Measurements from ENCODE around the gene CNPY1. TPM values are rescaled to one million over a fixed set of nuclear protein-coding genes. Genes with fewer than 3 reads are reported as not detected.
A peak's percentile ranks its signal among the peaks of the same experiment; 100 is the strongest.

The CNPY1 gene
- total RNA-seq, 2 donors from 2014 or later: not detected

- H3K36me3 Mint-ChIP-seq (ENCODE audit: low read depth): peaks cover 6% of the 10 kb centered on the region
- no peak for ATAC-seq
- peaks cover 93% of the 10 kb centered on the region for H3K27me3 Mint-ChIP-seq
- H3K27ac Mint-ChIP-seq: peak overlapping the region; percentile 49
- peaks cover 2% of the 10 kb centered on the region for H3K9me3 ChIP-seq (ENCODE audit: control insufficient read depth, low read length, poor library complexity, severe bottlenecking)
- no peak overlapping the region for H3K4me3 Mint-ChIP-seq
- no peak for DNase-seq
- peaks cover 15% of the 10 kb centered on the region for H3K4me1 Mint-ChIP-seq
Observed at GRCh38 chr7:155506854-155507337, 39.5 kb downstream of the CNPY1 start.

- Mint-ChIP-seq H3K4me3 (no peak overlapping the region), H3K27ac (no peak overlapping the region), H3K36me3 (ENCODE audit: low read depth) (peaks cover 8% of the 10 kb centered on the region), H3K4me1 (peaks cover 14% of the 10 kb centered on the region), H3K27me3 (peaks cover 95% of the 10 kb centered on the region)
- no peak for DNase-seq
- no peak for ATAC-seq
- H3K9me3 ChIP-seq (ENCODE audit: control insufficient read depth, low read length, poor library complexity, severe bottlenecking): peaks cover 2% of the 10 kb centered on the region
Observed at GRCh38 chr7:155505422-155505793, 41.0 kb downstream of the CNPY1 start.

DNA sequence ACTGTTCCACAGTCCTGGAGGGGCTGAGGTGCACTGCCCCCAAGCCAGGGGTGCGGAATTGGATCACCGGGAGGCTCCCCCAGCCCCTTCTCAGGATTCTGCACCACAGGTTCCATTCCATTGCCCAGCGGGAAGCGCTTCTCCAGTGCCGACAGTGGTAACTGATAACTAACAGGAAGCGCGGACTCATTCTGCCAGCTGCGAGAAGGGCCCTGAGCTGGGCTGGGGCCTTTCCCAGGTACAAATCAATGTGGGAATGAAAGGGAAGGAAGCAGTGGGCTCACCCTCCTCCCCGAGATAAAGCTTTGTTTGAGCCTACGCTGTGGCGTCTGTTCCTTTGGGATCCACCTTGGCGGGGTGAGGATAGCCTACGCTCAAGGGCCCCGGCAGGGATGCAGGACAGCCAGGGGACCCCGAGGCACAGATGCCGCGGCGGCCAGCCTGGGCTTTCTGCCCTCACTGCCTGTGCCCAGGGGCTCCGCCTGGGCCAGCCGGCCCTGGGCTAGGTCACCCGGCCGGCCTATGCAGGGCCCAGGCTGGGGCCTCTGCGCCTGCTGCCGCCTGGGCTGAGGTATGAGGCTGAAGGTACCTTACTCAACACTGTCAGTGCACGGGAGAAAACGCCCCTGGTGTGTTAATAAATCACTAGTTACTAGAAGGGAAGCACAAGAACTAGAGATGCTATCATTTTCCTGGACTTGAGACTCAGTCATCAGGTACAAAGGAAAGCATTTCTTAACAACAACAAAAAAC is 49.0 kb downstream of the CNPY1 start:
- H3K27ac Mint-ChIP-seq: no peak overlapping the region
- no peak for DNase-seq
- peaks cover 4% of the 10 kb centered on the region for H3K36me3 Mint-ChIP-seq (ENCODE audit: low read depth)
- no peaks in the 10 kb centered on the region for H3K9me3 ChIP-seq (ENCODE audit: control insufficient read depth, low read length, poor library complexity, severe bottlenecking)
- no peaks in the 10 kb centered on the region for H3K4me1 Mint-ChIP-seq
- no peak overlapping the region for H3K4me3 Mint-ChIP-seq
- no peak for ATAC-seq
- H3K27me3 Mint-ChIP-seq: peaks cover 58% of the 10 kb centered on the region

- H3K27me3 Mint-ChIP-seq: peaks cover 57% of the 10 kb centered on the region
Observed at GRCh38 chr7:155496267-155497005, 49.9 kb downstream of the CNPY1 start.

DNA sequence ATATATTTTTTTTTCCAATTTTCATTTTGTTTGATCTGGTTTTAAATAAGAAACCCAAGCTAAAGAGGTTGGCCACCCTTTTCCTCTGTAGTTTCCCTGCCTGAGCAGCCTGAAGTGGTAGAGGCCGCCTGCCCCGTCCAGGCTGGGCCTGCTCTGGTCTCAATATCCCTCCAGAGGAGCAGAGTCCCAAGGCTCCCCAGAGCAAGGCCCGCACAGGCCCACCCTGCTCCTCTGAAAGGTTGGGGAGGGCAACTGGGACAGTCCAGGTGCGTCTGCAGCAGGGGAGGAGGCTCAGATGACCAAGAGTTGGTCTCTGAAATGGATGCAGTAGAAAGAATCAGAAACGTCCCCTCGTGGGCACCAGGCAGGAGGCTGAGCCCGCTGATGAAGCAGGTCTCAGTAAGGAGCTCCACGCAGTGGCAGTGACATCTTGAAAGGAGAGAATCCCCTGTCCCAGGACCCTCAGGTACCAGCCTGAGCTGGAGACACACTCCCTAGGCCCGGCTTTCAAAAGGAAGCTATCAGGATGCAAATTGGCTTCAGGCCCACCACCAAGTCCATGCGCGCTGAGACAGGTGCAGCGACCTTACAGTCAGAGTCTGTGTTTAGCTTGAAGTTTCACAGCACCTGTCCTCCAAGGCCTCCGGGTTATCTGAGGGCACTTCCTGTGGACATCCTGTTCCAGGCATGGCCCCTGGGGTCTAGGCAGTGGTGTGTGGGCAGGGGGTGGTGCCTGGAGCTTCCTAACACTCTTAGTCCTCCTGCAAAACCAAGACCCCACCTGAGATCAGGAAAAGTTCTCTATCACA is 50.7 kb downstream of the CNPY1 start:
- H3K4me1 Mint-ChIP-seq: peaks cover 3% of the 10 kb centered on the region
- peaks cover 7% of the 10 kb centered on the region for H3K36me3 Mint-ChIP-seq (ENCODE audit: low read depth)
- peaks cover 49% of the 10 kb centered on the region for H3K27me3 Mint-ChIP-seq
- H3K4me3 Mint-ChIP-seq: no peak overlapping the region
- ATAC-seq (no peak), DNase-seq (no peak)
- H3K9me3 ChIP-seq (ENCODE audit: control insufficient read depth, low read length, poor library complexity, severe bottlenecking): no peaks in the 10 kb centered on the region
- no peak overlapping the region for H3K27ac Mint-ChIP-seq

More at GRCh38 chr7:155496267-155497005, 49.9 kb downstream of the CNPY1 start:
- no peak for DNase-seq
- peaks cover 4% of the 10 kb centered on the region for H3K36me3 Mint-ChIP-seq (ENCODE audit: low read depth)
- no peak for ATAC-seq
- no peak overlapping the region for H3K4me3 Mint-ChIP-seq
- H3K27ac Mint-ChIP-seq: no peak overlapping the region
- no peaks in the 10 kb centered on the region for H3K9me3 ChIP-seq (ENCODE audit: control insufficient read depth, low read length, poor library complexity, severe bottlenecking)
- H3K4me1 Mint-ChIP-seq: no peaks in the 10 kb centered on the region

DNA sequence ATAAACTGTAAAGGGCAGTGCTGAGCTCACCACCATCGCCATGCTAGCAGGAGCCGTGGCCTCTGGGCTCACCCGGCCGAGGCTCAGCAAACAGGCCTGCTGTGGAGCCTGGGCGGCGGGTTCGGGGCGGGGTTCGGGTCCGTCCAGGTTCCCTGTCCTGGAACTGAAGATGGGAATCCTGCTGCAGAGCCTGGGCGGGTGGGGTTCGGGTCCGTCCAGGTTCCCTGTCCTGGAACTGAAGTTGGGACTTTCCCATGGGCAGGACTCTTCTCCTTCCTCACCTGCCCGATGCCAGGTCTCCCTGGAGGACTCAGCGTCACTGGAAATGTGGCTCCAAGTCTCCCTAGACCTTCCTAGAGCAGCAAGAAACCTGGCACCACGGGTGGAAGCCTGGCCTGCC is 51.8 kb downstream of the CNPY1 start:
- Mint-ChIP-seq H3K4me1 (peaks cover 5% of the 10 kb centered on the region), H3K27ac (no peak overlapping the region), H3K36me3 (ENCODE audit: low read depth) (peaks cover 5% of the 10 kb centered on the region), H3K4me3 (no peak overlapping the region), H3K27me3 (peaks cover 46% of the 10 kb centered on the region)
- no peak for DNase-seq
- ATAC-seq: no peak
- no peaks in the 10 kb centered on the region for H3K9me3 ChIP-seq (ENCODE audit: control insufficient read depth, low read length, poor library complexity, severe bottlenecking)

DNA sequence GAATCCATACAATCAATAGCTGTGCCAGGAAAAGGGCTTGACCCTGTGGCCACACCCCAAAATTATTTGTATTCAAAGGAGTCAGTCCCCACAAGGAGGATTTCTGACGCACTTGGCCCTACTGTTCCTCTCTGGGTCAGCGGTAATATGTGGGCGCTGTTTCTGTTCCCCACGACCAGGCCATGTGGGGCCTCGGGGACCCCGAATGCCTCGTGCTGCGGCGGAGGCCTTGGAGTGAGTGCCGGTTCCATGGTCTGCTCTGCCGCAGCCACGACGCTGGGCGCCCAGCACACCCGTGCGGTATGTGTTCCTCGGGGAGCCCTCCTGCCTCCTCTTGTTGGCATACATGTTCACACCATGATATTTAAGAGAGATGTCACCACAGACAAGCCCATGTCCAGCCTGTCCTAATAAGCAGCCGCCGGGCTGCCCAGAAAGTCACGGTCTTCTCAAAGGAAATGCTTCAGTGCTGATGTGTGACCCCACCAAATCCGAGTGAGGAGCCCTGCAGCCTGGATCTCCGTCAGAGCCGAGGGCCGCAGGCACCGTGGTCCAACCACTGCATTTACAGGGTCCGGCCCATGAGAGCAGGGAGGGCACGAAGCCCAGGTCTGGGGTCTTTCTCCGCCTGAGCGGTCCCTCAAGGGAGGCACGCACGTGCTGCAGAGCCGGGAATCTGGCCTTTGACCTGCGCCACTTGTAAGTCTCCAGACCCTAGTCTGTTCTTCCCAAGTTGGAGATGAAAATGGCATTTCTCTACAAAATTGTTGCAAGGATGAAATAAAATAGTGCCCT is 52.4 kb downstream of the CNPY1 start:
- H3K4me1 Mint-ChIP-seq: peaks cover 5% of the 10 kb centered on the region
- H3K4me3 Mint-ChIP-seq: no peak overlapping the region
- peaks cover 46% of the 10 kb centered on the region for H3K27me3 Mint-ChIP-seq
- no peaks in the 10 kb centered on the region for H3K9me3 ChIP-seq (ENCODE audit: control insufficient read depth, low read length, poor library complexity, severe bottlenecking)
- ATAC-seq (no peak), DNase-seq (no peak)
- peaks cover 5% of the 10 kb centered on the region for H3K36me3 Mint-ChIP-seq (ENCODE audit: low read depth)
- no peak overlapping the region for H3K27ac Mint-ChIP-seq

DNA sequence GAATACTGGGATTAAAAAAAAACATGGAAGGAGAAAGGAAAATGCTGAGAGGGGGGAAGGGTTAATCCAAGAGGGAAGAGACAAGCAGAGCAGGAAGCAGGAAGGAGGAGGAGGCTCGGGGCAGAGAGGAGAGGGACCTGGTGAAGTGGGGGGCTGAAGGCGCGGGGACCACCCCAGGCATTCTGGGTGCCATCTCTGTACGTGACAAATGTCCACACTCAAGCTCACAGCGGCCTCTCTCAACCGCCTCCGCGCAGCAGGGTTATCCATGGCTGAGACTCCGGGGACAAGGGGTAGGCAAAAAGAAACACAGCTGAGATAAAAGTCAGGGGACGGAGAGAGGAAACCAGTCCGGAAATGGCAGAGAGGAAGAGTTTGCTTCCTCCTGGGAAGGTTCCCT is 54.5 kb downstream of the CNPY1 start:
- Mint-ChIP-seq H3K36me3 (ENCODE audit: low read depth) (peaks cover 8% of the 10 kb centered on the region), H3K27ac (no peak overlapping the region), H3K4me1 (peaks cover 9% of the 10 kb centered on the region), H3K4me3 (peak overlapping the region; percentile 72), H3K27me3 (peaks cover 46% of the 10 kb centered on the region)
- ATAC-seq: no peak
- H3K9me3 ChIP-seq (ENCODE audit: control insufficient read depth, low read length, poor library complexity, severe bottlenecking): no peaks in the 10 kb centered on the region
- DNase-seq: no peak

DNA sequence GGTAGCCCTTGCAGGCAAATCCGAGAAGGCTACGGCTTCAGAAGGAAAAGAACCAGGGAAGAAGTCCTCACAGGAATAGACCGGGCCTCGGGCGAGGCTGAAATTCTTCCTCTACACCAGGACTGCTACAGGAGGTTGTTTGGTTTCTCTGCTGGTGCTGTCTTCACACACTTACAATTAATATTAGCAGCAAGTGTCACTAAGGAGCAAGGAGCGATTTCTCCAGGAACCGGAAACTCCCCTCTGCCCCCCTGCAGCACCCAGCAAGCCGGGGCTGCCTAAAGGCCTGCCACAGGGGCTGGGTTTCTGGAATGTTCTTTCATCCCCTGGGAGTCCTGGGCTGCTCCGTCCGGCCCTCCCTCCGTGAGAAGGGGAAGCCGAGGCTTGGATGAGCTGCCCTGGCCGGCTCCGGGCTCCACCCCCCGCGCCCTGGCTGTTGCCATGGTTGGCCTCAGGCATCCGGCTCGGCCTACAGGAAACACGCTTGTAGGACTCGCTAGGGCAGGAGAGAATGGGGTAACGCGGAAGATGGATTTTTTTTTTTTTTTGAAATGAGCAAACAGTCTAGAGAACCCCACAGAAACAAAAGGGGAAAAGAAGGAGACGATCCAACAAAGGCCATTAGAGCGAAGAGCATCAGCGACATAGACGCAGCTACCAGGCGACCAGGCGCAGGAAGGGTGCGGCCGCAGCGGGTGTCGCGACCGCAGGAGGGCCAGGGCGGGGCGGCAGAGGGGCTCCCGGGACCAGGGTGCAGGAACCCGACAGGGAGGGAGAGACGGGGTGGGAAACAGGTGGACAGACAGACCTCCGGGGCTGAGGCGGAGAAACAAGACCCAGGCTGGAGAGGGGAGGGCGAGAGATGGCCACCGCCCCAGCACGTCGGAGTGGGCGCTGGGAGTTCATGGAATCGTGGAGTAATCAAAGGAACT is 55.4 kb downstream of the CNPY1 start:
- Mint-ChIP-seq H3K27me3 (peaks cover 45% of the 10 kb centered on the region), H3K4me3 (peak overlapping the region; percentile 72), H3K36me3 (ENCODE audit: low read depth) (peaks cover 8% of the 10 kb centered on the region), H3K27ac (peak overlapping the region; percentile 1), H3K4me1 (peaks cover 9% of the 10 kb centered on the region)
- DNase-seq (no peak), ATAC-seq (peak; percentile 61)
- H3K9me3 ChIP-seq (ENCODE audit: control insufficient read depth, low read length, poor library complexity, severe bottlenecking): no peaks in the 10 kb centered on the region

DNA sequence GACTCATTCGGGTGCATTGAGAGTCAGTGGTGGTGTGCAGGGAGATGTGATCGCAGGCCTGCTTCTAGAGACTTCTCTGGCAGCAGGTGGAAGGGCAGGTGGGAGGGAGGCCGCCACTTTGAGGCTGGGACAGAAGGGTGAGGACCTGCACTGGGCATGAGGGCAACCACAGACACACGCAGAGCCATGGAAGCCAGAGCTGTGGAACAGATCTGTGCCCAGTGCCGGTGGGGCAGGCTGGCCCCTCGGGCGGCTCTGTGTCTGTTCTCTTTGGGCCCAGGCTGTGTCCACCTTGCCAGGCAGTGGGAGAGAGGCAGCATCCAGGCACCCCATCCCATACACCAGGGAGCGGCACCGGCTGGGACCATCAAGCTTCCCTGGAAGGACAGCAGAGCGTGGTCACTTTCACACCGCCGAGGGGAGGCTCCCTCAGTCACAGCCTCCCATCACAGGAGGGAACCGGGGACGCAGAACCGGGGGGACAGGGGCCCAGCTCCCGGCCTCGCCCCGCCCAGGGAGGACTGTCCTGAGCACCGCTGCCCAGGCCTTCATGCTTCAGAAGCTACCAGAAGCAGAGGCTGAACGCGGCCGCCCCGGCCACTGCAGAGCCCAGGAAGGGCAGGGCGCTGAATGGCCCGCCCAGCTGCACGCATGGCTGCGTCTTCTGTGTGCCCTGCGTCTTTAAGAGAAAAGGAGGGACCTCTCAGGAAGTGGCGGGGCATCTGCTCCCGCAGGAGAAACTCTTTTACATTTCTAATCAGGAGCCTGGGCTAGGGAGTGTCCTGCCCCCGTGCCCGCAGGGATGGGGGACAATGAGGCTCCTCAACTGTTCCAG is 56.3 kb downstream of the CNPY1 start:
- Mint-ChIP-seq H3K36me3 (ENCODE audit: low read depth) (peaks cover 8% of the 10 kb centered on the region), H3K27me3 (peaks cover 47% of the 10 kb centered on the region), H3K4me1 (peaks cover 9% of the 10 kb centered on the region)

DNA sequence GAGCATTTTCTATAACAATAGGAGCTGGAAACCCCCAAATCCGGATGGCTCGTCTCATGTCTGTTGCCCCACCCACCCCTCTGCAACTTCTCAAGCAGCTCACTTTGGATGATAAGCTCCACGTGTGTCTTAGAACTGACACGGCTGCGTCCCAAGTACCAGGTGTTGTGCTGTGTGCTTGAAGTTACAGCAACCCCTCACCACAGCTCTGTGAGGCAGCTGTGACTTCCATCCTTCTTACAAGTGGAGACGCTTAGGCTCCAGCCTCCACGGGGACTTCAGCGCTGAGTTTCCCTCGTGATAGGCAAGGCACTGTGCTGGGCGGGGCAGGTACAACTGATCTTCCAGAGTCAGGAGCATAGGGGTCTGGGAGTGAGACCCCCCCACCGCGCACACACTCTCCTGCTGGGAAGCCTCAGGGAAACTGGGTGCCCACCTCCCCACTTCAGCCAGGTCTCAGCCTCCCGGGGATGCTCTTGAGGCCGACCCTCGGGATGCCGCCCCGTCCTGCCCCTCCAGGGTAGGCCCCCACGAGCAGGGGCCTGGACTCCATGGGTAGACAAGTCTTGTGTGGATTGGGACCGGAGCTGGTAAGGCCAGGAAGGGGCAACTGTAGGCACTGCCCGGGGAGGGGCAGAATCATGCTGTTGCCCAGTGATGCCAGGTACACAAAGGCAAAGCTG is 57.1 kb downstream of the CNPY1 start:
- H3K9me3 ChIP-seq (ENCODE audit: control insufficient read depth, low read length, poor library complexity, severe bottlenecking): no peaks in the 10 kb centered on the region
- peak; percentile 61 for ATAC-seq
- DNase-seq: no peak
- H3K27me3 Mint-ChIP-seq: peaks cover 47% of the 10 kb centered on the region
- peaks cover 6% of the 10 kb centered on the region for H3K36me3 Mint-ChIP-seq (ENCODE audit: low read depth)
- no peak overlapping the region for H3K4me3 Mint-ChIP-seq
- peaks cover 9% of the 10 kb centered on the region for H3K4me1 Mint-ChIP-seq
- H3K27ac Mint-ChIP-seq: peak overlapping the region; percentile 59

More for the DNA sequence above, 56.3 kb downstream of the CNPY1 start:
- ATAC-seq (no peak), DNase-seq (no peak)
- Mint-ChIP-seq H3K27ac (peak overlapping the region; percentile 59), H3K4me3 (peak overlapping the region; percentile 72)
- no peaks in the 10 kb centered on the region for H3K9me3 ChIP-seq (ENCODE audit: control insufficient read depth, low read length, poor library complexity, severe bottlenecking)

Measured in T-helper 17 cell (primary cell).